ENCODE measurements around the gene OR7G1. TPM values are rescaled to one million over a fixed set of nuclear protein-coding genes. Genes with fewer than 3 reads are reported as not detected.
A peak's percentile ranks its signal among the peaks of the same experiment; 100 is the strongest.

Gene OR7G1
- total RNA-seq, 1 experiment from 2014 or later = not detected

DNA sequence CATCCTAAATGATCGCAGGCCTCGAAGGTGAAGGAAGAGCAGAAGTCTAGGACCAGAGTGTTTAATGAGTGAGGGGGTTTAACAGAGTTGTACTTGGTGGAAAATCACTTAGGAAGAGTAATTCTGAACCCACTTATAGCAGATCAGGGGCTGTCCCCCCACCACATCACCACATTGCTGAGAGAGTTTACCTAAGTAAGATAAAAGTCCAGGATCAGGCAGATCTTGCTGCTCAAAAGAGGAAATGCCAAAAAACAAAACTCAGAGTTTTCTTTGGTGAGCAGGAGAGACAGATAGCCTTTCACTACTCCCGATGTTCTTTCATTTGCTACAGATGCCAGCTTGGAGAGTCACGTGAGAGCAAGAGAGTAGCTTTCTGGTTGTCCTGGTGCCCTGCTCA is 40.0 kb upstream of the OR7G1 start:
- Histone ChIP-seq H3K27me3 (ENCODE audit: insufficient read depth, low read length) (no peaks in the 10 kb centered on the region), H2BK20ac (ENCODE audit: low read depth, low read length, poor library complexity, severe bottlenecking) (no peak overlapping the region), H4K91ac (ENCODE audit: insufficient read length, low read depth, low read length) (no peak overlapping the region), H3K4ac (ENCODE audit: low read depth, low read length) (no peak overlapping the region), H2BK15ac (ENCODE audit: low read depth, low read length) (no peak overlapping the region), H3T11ph (ENCODE audit: low read length) (no peak overlapping the region), H2AK5ac (ENCODE audit: insufficient read length, low read length) (no peak overlapping the region), H2BK12ac (ENCODE audit: insufficient read length, low read depth, low read length) (no peak overlapping the region), H3K14ac (ENCODE audit: insufficient read depth, low read length) (no peak overlapping the region), H2AFZ (ENCODE audit: low read length) (no peak overlapping the region), H3K27ac (ENCODE audit: insufficient read length, low read depth, low read length) (no peak overlapping the region), H3K56ac (ENCODE audit: insufficient read length, low read depth, low read length) (no peak overlapping the region), H2BK5ac (ENCODE audit: insufficient read length, low read length) (no peak overlapping the region), H4K8ac (replicated peaks; ENCODE audit: insufficient read length, low read depth, low read length) (no peak overlapping the region), H3K79me1 (ENCODE audit: insufficient read depth, low read depth, low read length, poor library complexity, severe bottlenecking) (peaks cover 18% of the 10 kb centered on the region), H3K4me2 (ENCODE audit: insufficient read depth, insufficient read length, low read length) (no peak overlapping the region), H2BK120ac (ENCODE audit: low read depth, low read length, poor library complexity, severe bottlenecking) (no peak overlapping the region), H3K9ac (ENCODE audit: extremely low read depth, insufficient read length, low read length) (no peak overlapping the region), H4K20me1 (ENCODE audit: control insufficient read depth, insufficient read depth, insufficient read length) (no peaks in the 10 kb centered on the region), H3K4me1 (ENCODE audit: insufficient read depth, low read length) (no peaks in the 10 kb centered on the region), H3K23ac (ENCODE audit: insufficient read length, low read depth, low read length) (no peak overlapping the region), H3K79me2 (ENCODE audit: insufficient read depth, low read length) (peaks cover 45% of the 10 kb centered on the region; the same call in 1 of the 2 replicates), H3K23me2 (ENCODE audit: insufficient read length, low read depth, low read length, poor library complexity, severe bottlenecking) (no peaks in the 10 kb centered on the region), H3K9me3 (ENCODE audit: control insufficient read depth, low read depth, low read length) (peaks cover 33% of the 10 kb centered on the region), H4K5ac (ENCODE audit: insufficient read length, low read depth, low read length) (no peak overlapping the region), H3K18ac (ENCODE audit: insufficient read length, low read depth, low read length) (no peak overlapping the region)
- Mint-ChIP-seq H3K27me3 (ENCODE audit: low read depth) (no peaks in the 10 kb centered on the region; the same call in none of the 2 replicates), H3K9me3 (peaks cover 57 to 88% of the 10 kb centered on the region in 2 experiments), H3K36me3 (ENCODE audit: insufficient read depth in 1 of 3, low read depth in 3 of 3) (peaks cover 97 to 100% (median 99%) of the 10 kb centered on the region in 3 experiments), H3K27ac (peak overlapping the region in 1 of 3 experiments; percentile 44; a peak in 3 of 7 replicates), H3K4me1 (0 out of 4 replicates have a peak, but pooled peaks cover 0 to 2% of the 10 kb centered on the region in 2 experiments), H3K4me3 (no peak overlapping the region)
- TF ChIP-seq CTCF (conservative IDR thresholded peaks at IDR 0.05) = no peak
- DNase-seq = no peak
- WGBS (ENCODE audit: extremely low coverage, insufficient read length, low lambda C conversion rate) = no CpG with 5 or more reads among the region's 4 CpGs
